Effector memory CD4-positive, alpha-beta T cell (primary cell): ENCODE data around the gene PIK3C2G.

Experiments
- DNase-seq, 3 donors: peaks; one replicate each; pipeline ENCODE4 v3.0.0-alpha.2; 2020
- H3K27ac ChIP-seq: 2 replicates; pipeline ENCODE4 v1.7.0; 2013; ENCODE audit warnings: mild to moderate bottlenecking, low read length, moderate library complexity; ENCODE audit not compliant: insufficient read depth, poor library complexity, severe bottlenecking
- H3K27me3 ChIP-seq: replicated peaks from 2 replicates; pipeline ENCODE4 v1.7.0; 2013; ENCODE audit warnings: mild to moderate bottlenecking, low read length; ENCODE audit not compliant: insufficient read depth, control insufficient read depth, poor library complexity, severe bottlenecking
- H3K36me3 ChIP-seq: 2 replicates; pipeline ENCODE4 v1.7.0; 2013; ENCODE audit warnings: mild to moderate bottlenecking, low read length, moderate library complexity; ENCODE audit not compliant: control insufficient read depth, insufficient read depth
- H3K4me1 ChIP-seq: 2 replicates; pipeline ENCODE4 v1.7.0; 2013; ENCODE audit warnings: low read length, mild to moderate bottlenecking; ENCODE audit not compliant: control insufficient read depth, insufficient read depth, poor library complexity, severe bottlenecking
- H3K4me3 ChIP-seq: 2 replicates; pipeline ENCODE4 v1.7.0; 2013; ENCODE audit warnings: low read length, low read depth, mild to moderate bottlenecking; ENCODE audit not compliant: insufficient read depth, poor library complexity, severe bottlenecking
- H3K9me3 ChIP-seq: 2 replicates; pipeline ENCODE4 v1.7.0; 2013; ENCODE audit warnings: mild to moderate bottlenecking, low read length, moderate library complexity; ENCODE audit not compliant: control insufficient read depth

Gene PIK3C2G

DNA sequence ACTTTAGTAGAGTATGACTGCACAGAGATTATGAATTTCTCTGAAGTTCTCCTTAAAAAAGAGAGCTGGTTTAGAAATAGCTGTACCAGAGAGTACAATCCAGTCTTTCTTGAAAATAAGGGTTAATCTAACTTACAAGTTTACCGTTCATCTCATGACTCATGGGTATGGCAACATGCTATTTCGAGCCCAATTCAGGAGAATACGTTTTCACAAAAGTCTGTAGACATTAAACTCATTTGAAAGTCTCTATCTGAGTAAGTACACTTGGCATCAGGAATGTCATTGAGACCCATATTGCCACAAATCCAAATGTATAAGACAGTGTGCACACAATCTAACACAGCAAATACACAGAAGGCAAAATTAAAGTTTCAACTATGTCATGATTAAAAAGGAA lies 160.5 kb downstream of the PIK3C2G start:
- Histone ChIP-seq H3K4me3 (no peak overlapping the region), H3K27ac (no peak overlapping the region), H3K4me1 (no peaks in the 10 kb centered on the region), H3K9me3 (no peaks in the 10 kb centered on the region), H3K27me3 (no peaks in the 10 kb centered on the region), H3K36me3 (no peaks in the 10 kb centered on the region)
- no peak for DNase-seq

- Histone ChIP-seq H3K4me3 (no peak overlapping the region), H3K4me1 (no peaks in the 10 kb centered on the region), H3K9me3 (no peaks in the 10 kb centered on the region), H3K36me3 (no peaks in the 10 kb centered on the region), H3K27me3 (no peaks in the 10 kb centered on the region), H3K27ac (no peak overlapping the region)
- DNase-seq: no peak
These were observed 161.6 kb downstream of the PIK3C2G start for GRCh38 chr12:18422871-18423270.

DNA sequence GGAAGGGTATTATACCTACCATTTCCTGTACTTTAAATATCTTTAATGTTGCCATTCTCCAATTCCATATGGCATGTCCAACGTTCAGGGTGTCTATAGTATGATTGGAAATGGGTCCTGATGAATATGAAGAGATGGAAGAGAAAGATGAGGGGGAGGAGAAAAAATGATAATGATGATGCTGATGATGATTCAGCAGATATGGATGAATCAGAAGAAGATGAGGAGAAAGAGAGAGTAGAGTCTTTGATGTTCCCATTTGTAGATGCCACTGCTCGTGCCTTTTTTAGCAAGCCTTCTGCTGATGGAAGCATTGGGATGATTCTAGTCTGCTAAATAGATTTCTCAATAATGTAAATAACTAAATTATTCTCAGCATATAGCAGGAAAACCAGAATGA lies 163.5 kb downstream of the PIK3C2G start:
- H3K9me3 ChIP-seq: no peaks in the 10 kb centered on the region
- H3K4me1 ChIP-seq: no peaks in the 10 kb centered on the region
- H3K27ac ChIP-seq: no peak overlapping the region
- no peaks in the 10 kb centered on the region for H3K27me3 ChIP-seq
- no peaks in the 10 kb centered on the region for H3K36me3 ChIP-seq
- no peak for DNase-seq
- H3K4me3 ChIP-seq: no peak overlapping the region

- Histone ChIP-seq H3K9me3 (no peaks in the 10 kb centered on the region), H3K27ac (no peak overlapping the region), H3K4me3 (no peak overlapping the region), H3K27me3 (no peaks in the 10 kb centered on the region), H3K4me1 (no peaks in the 10 kb centered on the region), H3K36me3 (no peaks in the 10 kb centered on the region)
- DNase-seq: no peak
These were observed 166.2 kb downstream of the PIK3C2G start for GRCh38 chr12:18427520-18427919.

GRCh38 chr12:18428416-18428815 lies 167.1 kb downstream of the PIK3C2G start:
- no peak overlapping the region for H3K4me3 ChIP-seq
- H3K27me3 ChIP-seq: no peaks in the 10 kb centered on the region
- no peak overlapping the region for H3K27ac ChIP-seq
- no peaks in the 10 kb centered on the region for H3K9me3 ChIP-seq
- DNase-seq: no peak
- H3K4me1 ChIP-seq: no peaks in the 10 kb centered on the region
- no peaks in the 10 kb centered on the region for H3K36me3 ChIP-seq

GRCh38 chr12:18429366-18429765 lies 168.0 kb downstream of the PIK3C2G start:
- Histone ChIP-seq H3K4me3 (no peak overlapping the region), H3K27ac (no peak overlapping the region), H3K4me1 (no peaks in the 10 kb centered on the region), H3K36me3 (no peaks in the 10 kb centered on the region), H3K9me3 (no peaks in the 10 kb centered on the region), H3K27me3 (no peaks in the 10 kb centered on the region)
- no peak for DNase-seq

- no peak for DNase-seq
- Histone ChIP-seq H3K27ac (no peak overlapping the region), H3K9me3 (no peaks in the 10 kb centered on the region), H3K4me1 (no peaks in the 10 kb centered on the region), H3K27me3 (no peaks in the 10 kb centered on the region), H3K4me3 (no peak overlapping the region), H3K36me3 (no peaks in the 10 kb centered on the region)
These were observed 169.2 kb downstream of the PIK3C2G start for GRCh38 chr12:18430425-18431048.

GRCh38 chr12:18431771-18432170 lies 170.5 kb downstream of the PIK3C2G start:
- H3K4me3 ChIP-seq: no peak overlapping the region
- H3K4me1 ChIP-seq: no peaks in the 10 kb centered on the region
- H3K9me3 ChIP-seq: no peaks in the 10 kb centered on the region
- H3K36me3 ChIP-seq: no peaks in the 10 kb centered on the region
- no peak overlapping the region for H3K27ac ChIP-seq
- no peak for DNase-seq
- no peaks in the 10 kb centered on the region for H3K27me3 ChIP-seq

DNA sequence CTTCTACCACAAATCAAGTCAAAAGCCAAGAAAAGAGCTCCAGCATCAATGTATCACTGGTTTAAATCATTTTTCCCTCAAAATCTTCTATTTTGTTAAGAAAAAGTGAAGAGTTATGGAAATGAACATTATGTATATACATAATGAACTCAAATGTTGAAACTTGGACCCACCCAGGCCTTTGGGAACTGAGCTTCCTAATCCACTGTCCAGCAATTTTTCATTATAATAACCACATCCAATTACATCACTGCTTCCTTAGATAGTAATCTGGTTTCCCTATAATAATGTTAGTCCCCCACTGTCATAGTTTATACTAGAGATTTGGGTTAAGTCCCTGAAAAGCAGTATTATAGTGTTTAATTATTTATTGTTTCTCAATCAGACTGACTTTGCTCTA lies 170.9 kb downstream of the PIK3C2G start:
- DNase-seq: no peak
- no peaks in the 10 kb centered on the region for H3K9me3 ChIP-seq
- H3K4me1 ChIP-seq: no peaks in the 10 kb centered on the region
- H3K4me3 ChIP-seq: no peak overlapping the region
- H3K27ac ChIP-seq: no peak overlapping the region
- H3K36me3 ChIP-seq: no peaks in the 10 kb centered on the region
- no peaks in the 10 kb centered on the region for H3K27me3 ChIP-seq

DNA sequence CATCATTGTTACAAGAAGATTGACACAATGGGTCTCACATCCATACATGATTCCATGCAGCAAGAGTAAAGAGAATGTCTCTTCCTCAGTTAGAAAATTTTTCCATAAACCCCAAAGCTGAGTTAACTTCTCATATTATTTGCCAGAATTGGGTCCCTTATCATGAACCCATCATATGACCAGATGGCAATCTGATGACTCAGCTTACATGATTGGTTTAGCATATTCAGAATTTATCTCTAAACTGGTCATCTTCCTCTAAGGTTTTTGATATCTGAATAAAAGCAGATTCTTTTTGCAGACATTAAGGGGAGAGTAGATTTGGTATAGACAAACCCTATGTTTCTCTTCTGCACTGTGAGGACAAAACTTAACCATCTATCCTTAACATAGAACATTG lies 174.9 kb downstream of the PIK3C2G start:
- no peak overlapping the region for H3K27ac ChIP-seq
- H3K27me3 ChIP-seq: no peaks in the 10 kb centered on the region
- no peak overlapping the region for H3K4me3 ChIP-seq
- H3K36me3 ChIP-seq: no peaks in the 10 kb centered on the region
- DNase-seq: no peak
- H3K4me1 ChIP-seq: no peaks in the 10 kb centered on the region
- no peaks in the 10 kb centered on the region for H3K9me3 ChIP-seq
